ENCODE measurements around the gene KIF26B.

Gene KIF26B

GRCh38 chr1:245225322-245226202 lies 70.8 kb downstream of the KIF26B start:
- TF ChIP-seq, protein P1, sequence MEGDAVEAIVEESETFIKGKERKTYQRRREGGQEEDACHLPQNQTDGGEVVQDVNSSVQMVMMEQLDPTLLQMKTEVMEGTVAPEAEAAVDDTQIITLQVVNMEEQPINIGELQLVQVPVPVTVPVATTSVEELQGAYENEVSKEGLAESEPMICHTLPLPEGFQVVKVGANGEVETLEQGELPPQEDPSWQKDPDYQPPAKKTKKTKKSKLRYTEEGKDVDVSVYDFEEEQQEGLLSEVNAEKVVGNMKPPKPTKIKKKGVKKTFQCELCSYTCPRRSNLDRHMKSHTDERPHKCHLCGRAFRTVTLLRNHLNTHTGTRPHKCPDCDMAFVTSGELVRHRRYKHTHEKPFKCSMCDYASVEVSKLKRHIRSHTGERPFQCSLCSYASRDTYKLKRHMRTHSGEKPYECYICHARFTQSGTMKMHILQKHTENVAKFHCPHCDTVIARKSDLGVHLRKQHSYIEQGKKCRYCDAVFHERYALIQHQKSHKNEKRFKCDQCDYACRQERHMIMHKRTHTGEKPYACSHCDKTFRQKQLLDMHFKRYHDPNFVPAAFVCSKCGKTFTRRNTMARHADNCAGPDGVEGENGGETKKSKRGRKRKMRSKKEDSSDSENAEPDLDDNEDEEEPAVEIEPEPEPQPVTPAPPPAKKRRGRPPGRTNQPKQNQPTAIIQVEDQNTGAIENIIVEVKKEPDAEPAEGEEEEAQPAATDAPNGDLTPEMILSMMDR (IDR thresholded peaks at IDR 0.05; ENCODE audit: borderline replicate concordance, control extremely low read depth, extremely low read depth, insufficient read depth, missing control alignments): no peak
- DNase-seq (ENCODE audit: low spot score): no peak
- in situ Hi-C loops (cut with MboI; ENCODE audit: low sequenced_read_pairs, unreplicated experiment): no loop called here

DNA sequence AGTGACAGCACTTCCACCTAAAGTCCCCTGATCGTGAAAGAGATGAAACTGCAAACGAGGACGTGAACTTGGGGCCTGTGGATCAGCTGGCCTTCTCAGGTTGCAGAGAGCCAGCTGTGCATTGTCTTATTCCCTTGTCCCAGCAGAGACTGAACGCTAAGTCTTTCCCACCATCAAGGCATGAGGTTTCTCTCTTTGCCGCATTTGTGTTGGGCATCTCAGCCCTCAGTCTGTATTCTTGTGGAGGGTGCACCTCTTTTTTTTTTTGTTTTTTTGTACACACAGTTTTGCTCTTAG lies 71.4 kb downstream of the KIF26B start:
- in situ Hi-C loops (cut with MboI; ENCODE audit: low sequenced_read_pairs, unreplicated experiment): no loop called here
- no peak for DNase-seq (ENCODE audit: low spot score)
- TF ChIP-seq, protein P1 (IDR thresholded peaks at IDR 0.05; ENCODE audit: borderline replicate concordance, control extremely low read depth, extremely low read depth, insufficient read depth, missing control alignments): no peak

DNA sequence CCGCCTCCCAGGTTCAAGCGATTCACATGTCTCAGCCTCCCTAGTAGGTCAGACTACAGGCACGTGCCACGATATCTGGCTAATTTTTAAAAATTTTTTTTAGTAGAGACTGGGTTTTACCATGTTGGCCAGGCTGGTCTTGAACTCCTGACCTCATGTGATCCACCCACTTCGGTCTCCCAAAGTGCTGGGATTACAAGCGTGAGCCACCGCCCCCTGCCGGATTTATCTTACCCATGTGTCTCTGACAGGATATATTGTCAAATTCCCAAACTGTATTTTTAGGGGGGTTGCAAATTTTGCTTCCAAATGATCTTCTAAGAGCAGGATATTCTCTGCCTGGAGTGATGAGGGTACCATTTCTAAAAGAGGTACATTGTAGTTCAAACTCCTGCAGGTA lies 74.3 kb downstream of the KIF26B start:
- no peak for DNase-seq (ENCODE audit: low spot score)
- in situ Hi-C loops (cut with MboI; ENCODE audit: low sequenced_read_pairs, unreplicated experiment): no loop called here
- TF ChIP-seq, protein P1 (IDR thresholded peaks at IDR 0.05; ENCODE audit: borderline replicate concordance, control extremely low read depth, extremely low read depth, insufficient read depth, missing control alignments): no peak

DNA sequence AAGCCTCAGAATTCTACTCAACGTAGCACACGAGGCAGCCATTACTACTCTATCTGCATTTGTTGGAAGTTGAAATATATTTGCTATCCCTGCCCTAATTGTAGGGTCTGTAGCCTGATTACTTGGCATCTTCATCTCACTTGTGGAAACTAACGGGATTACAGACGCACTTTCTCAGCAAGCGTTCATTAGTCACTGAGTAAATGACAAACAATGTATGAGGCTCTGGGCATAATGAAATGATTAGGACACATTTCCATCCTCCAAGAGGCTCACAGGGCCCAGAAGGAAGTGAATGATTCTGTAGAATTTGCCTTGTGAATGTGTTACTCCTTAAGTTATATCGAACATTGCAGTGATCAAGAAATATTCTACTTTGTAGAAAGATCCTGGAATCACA lies 78.1 kb downstream of the KIF26B start:
- DNase-seq (ENCODE audit: low spot score): no peak
- in situ Hi-C loops (cut with MboI; ENCODE audit: low sequenced_read_pairs, unreplicated experiment): no loop called here
- TF ChIP-seq, protein P1 (IDR thresholded peaks at IDR 0.05; ENCODE audit: borderline replicate concordance, control extremely low read depth, extremely low read depth, insufficient read depth, missing control alignments): no peak

DNA sequence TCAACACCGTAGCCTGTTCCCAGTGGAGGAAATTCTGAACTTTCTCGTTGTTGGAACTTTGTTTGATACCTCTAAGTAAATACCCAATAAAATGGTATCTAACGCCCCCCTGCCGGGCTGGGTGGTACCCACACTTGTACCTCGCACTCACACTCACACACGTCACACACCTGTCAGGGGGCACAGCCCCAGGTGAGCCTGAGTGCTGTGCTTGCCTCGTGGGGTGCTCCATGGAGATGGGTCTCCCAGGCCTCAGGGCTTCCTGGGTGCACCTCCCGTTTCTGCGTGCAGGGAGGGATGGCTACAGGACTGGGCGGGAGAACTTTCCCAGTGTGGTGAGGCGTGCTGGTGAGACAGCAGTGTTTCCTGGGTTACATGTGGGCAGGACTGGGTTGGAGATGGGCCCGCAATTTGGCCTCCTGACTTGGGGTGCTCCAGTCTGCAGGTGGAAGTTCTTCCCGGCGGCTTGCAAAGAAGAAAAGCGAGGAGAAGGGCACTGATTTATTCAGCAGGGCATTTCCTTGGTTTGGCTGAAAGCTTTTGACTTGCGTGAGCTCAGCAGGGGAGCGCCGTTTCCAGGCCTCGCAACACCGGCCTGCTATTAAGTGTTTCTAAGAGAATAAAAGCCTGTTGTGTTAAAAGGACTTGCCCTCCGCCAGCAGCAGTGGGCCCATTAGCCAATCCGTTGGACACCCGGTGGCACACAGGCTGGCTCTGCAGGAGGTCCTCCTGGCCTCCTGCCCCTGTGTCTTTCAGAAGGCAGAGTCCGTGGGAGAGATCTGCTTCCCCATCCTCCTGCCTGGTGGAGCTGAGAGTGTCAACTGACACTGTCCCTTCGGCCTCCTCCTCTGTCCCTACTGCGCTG lies 79.7 kb downstream of the KIF26B start:
- TF ChIP-seq, protein P1 (IDR thresholded peaks at IDR 0.05; ENCODE audit: borderline replicate concordance, control extremely low read depth, extremely low read depth, insufficient read depth, missing control alignments): no peak
- in situ Hi-C loops (cut with MboI; ENCODE audit: low sequenced_read_pairs, unreplicated experiment): no loop called here
- no peak for DNase-seq (ENCODE audit: low spot score)

DNA sequence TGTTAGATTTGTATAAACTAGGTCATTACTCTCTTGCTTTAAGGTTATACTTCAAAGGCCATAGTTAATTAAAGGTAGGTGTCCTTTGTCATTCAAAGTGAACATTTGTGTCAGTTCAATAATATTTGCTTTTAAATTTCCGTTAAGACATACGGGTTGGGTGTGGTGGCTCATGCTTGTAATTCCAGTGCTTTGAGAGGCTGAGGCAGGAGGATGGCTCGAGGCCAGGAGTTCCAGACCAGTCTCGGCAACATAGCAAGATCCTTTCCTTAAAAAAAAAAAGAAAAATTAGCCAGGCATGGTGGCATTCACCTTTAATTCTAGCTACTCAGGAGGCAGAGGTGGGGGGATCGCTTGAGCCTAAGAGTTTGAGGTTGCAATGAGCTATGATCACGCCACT lies 80.4 kb downstream of the KIF26B start:
- TF ChIP-seq, protein P1 (IDR thresholded peaks at IDR 0.05; ENCODE audit: borderline replicate concordance, control extremely low read depth, extremely low read depth, insufficient read depth, missing control alignments): no peak
- DNase-seq (ENCODE audit: low spot score): no peak
- in situ Hi-C loops (cut with MboI; ENCODE audit: low sequenced_read_pairs, unreplicated experiment): no loop called here

Data from GM13976 (cell line).